CD4-positive, CD25-positive, alpha-beta regulatory T cell (primary cell): ENCODE measurements around the gene ZNF518B. TPM values are rescaled to one million over a fixed set of nuclear protein-coding genes. Genes with fewer than 3 reads are reported as not detected.
A peak's percentile ranks its signal among the peaks of the same experiment; 100 is the strongest.

ENCODE experiments used
- ATAC-seq, 2 donors: fragments of 150-1000 bp; cut with Tn5 transposase; one replicate each; pipeline ENCODE4 v1.10.0; 2021; ENCODE audit warnings: low read depth in 2 of 2, moderate number of reproducible peaks in 2 of 2, moderate library complexity in 1 of 2
- DNase-seq, 3 donors: peaks; one replicate each; pipeline versions ENCODE4 v3.0.0 to v3.0.0-alpha.2; 2012 to 2022; ENCODE audit warnings: mixed read lengths in 1 of 3
- H3K27ac ChIP-seq: one replicate; pipeline ENCODE4 v1.7.0; 2013; ENCODE audit warnings: mild to moderate bottlenecking, low read length; ENCODE audit not compliant: insufficient read depth, poor library complexity, severe bottlenecking
- H3K27me3 ChIP-seq: one replicate; pipeline ENCODE4 v1.7.0; 2013; ENCODE audit warnings: low read length; ENCODE audit not compliant: control insufficient read depth, insufficient read depth
- H3K36me3 ChIP-seq: one replicate; pipeline ENCODE4 v1.7.0; 2013; ENCODE audit warnings: mild to moderate bottlenecking, low read length, moderate library complexity; ENCODE audit not compliant: control insufficient read depth, insufficient read depth
- H3K4me1 ChIP-seq: 2 replicates; pipeline ENCODE4 v1.7.0; 2013; ENCODE audit warnings: mild to moderate bottlenecking, low read length; ENCODE audit not compliant: insufficient read depth, control insufficient read depth, poor library complexity, severe bottlenecking
- H3K4me3 ChIP-seq: one replicate; pipeline ENCODE4 v1.7.0; 2013; ENCODE audit warnings: low read depth, mild to moderate bottlenecking, low read length, moderate library complexity
- H3K9me3 ChIP-seq, 2 experiments: 1 replicate in 1 of 2; 2 replicates in 1 of 2; pipeline ENCODE4 v1.7.0; 2013; ENCODE audit warnings: low read length in 2 of 2, mild to moderate bottlenecking in 1 of 2, moderate library complexity in 1 of 2; ENCODE audit not compliant: control insufficient read depth in 2 of 2
- H3K27ac Mint-ChIP-seq, 3 donors: one replicate each; pipeline ENCODE4 v1.8.0; 2020 to 2022; ENCODE audit warnings: mild to moderate bottlenecking in 3 of 3, mixed read lengths in 3 of 3, moderate library complexity in 2 of 3
- H3K27me3 Mint-ChIP-seq: one replicate; pipeline ENCODE4 v1.8.0; 2022; ENCODE audit warnings: mild to moderate bottlenecking, mixed read lengths
- H3K36me3 Mint-ChIP-seq: one replicate; pipeline ENCODE4 v1.8.0; 2020; ENCODE audit warnings: mixed read lengths
- H3K4me1 Mint-ChIP-seq, 4 donors: one replicate each; pipeline ENCODE4 v1.8.0; 2020 to 2022; ENCODE audit warnings: mixed read lengths in 4 of 4, mild to moderate bottlenecking in 1 of 4
- H3K4me3 Mint-ChIP-seq, 4 donors: one replicate each; pipeline ENCODE4 v1.8.0; 2020 to 2022; ENCODE audit warnings: mild to moderate bottlenecking in 4 of 4, mixed read lengths in 4 of 4, moderate library complexity in 3 of 4
- H3K9me3 Mint-ChIP-seq, 7 donors: one replicate each; pipeline ENCODE4 v1.8.0; 2020 to 2022; ENCODE audit warnings: mixed read lengths in 7 of 7, mild to moderate bottlenecking in 3 of 7, moderate library complexity in 2 of 7
- polyA plus RNA-seq, 4 donors: library from polyadenylated mRNA; unstranded; fragments of 300-500 nt; fragmentation: Illumina TruSeq; gene quantifications; one replicate each; pipeline ENCODE4 v1.2.3, GENCODE V29; 2021
- total RNA-seq: library from RNA; stranded (reverse); gene quantifications from one replicate; pipeline ENCODE4 v1.2.3, GENCODE V29; 2022

The ZNF518B gene
- total and polyA plus RNA-seq, 5 donors from 2014 or later: 9.0 to 22.9 (median 11.5) TPM

- no peaks in the 10 kb centered on the region for H3K9me3 ChIP-seq
- no peak overlapping the region for H3K4me3 ChIP-seq
- no peaks in the 10 kb centered on the region for H3K4me1 ChIP-seq
- Mint-ChIP-seq H3K27ac (no peak overlapping the region), H3K9me3 (peaks cover 0 to 2% (median 0%) of the 10 kb centered on the region in 7 donors), H3K4me3 (no peak overlapping the region), H3K4me1 (peaks cover 0 to 4% (median 3%) of the 10 kb centered on the region in 4 donors), H3K36me3 (no peaks in the 10 kb centered on the region), H3K27me3 (peaks cover 17% of the 10 kb centered on the region)
- ATAC-seq: no peak
- no peaks in the 10 kb centered on the region for H3K36me3 ChIP-seq
- H3K27me3 ChIP-seq: no peaks in the 10 kb centered on the region
- DNase-seq: no peak
- H3K27ac ChIP-seq: no peak overlapping the region
Observed at GRCh38 chr4:10492464-10492863, 35.2 kb upstream of the ZNF518B start.

DNA sequence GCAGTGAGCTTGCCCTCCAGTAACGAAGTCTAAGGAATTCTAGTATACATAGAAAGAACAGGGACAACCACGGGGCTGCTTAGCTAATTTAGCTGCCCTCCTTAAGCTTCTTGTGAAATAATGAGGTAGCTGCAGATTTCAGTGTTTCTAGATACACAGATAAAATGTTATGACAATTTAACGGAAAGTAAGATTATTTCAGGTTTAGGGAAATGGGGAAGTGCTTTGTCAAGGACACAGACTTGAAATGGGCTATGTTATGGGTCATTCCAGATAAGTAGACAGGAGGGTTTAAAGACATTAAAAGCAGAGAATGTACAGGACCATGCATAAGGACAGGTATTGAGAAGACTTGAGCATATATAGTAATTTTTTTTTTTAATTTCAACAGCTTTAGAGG, 34.2 kb upstream of the ZNF518B start:
- no peak for DNase-seq
- Mint-ChIP-seq H3K36me3 (no peaks in the 10 kb centered on the region), H3K27me3 (peaks cover 17% of the 10 kb centered on the region), H3K9me3 (peaks cover 0 to 2% (median 0%) of the 10 kb centered on the region in 7 donors), H3K4me1 (peaks cover 0 to 4% (median 3%) of the 10 kb centered on the region in 4 donors), H3K4me3 (no peak overlapping the region), H3K27ac (no peak overlapping the region)
- ATAC-seq: no peak
- no peak overlapping the region for H3K27ac ChIP-seq
- no peaks in the 10 kb centered on the region for H3K27me3 ChIP-seq
- no peaks in the 10 kb centered on the region for H3K4me1 ChIP-seq
- H3K36me3 ChIP-seq: no peaks in the 10 kb centered on the region
- no peak overlapping the region for H3K4me3 ChIP-seq
- H3K9me3 ChIP-seq: no peaks in the 10 kb centered on the region

- Histone ChIP-seq H3K27me3 (no peaks in the 10 kb centered on the region), H3K9me3 (no peaks in the 10 kb centered on the region), H3K4me1 (no peaks in the 10 kb centered on the region), H3K27ac (no peak overlapping the region), H3K4me3 (no peak overlapping the region), H3K36me3 (no peaks in the 10 kb centered on the region)
- H3K27ac Mint-ChIP-seq: no peak overlapping the region
- no peaks in the 10 kb centered on the region for H3K36me3 Mint-ChIP-seq
- peaks cover 0 to 2% (median 0%) of the 10 kb centered on the region in 7 donors for H3K9me3 Mint-ChIP-seq
- peak overlapping the region in 1 of 4 donors; percentile 51 for H3K4me3 Mint-ChIP-seq
- H3K27me3 Mint-ChIP-seq: peaks cover 17% of the 10 kb centered on the region
- DNase-seq (no peak), ATAC-seq (no peak)
- H3K4me1 Mint-ChIP-seq: peaks cover 0 to 4% (median 3%) of the 10 kb centered on the region in 4 donors
Observed at GRCh38 chr4:10490996-10491395, 33.8 kb upstream of the ZNF518B start.

DNA sequence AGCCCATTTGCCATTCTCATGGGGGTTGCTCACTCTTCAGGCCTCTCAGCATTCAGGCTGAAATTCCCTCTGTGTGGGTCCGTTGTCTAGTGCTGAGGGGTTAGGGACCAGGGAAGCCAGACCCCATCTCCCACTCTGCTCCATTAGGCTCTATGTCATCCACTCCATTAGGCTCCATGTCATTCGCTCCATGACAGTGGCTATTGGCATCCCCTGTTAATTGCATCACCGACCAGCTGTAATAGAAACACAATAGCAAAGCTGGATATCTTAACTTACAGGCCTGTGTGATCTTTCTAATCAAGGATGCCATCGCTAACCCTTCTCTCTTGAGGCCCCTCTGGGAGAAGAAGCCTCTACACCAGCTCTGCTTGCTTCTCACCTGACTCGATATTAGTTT, 25.7 kb upstream of the ZNF518B start:
- no peaks in the 10 kb centered on the region for H3K27me3 ChIP-seq
- no peaks in the 10 kb centered on the region for H3K9me3 ChIP-seq
- DNase-seq (no peak), ATAC-seq (no peak)
- no peak overlapping the region for H3K4me3 ChIP-seq
- Mint-ChIP-seq H3K36me3 (no peaks in the 10 kb centered on the region), H3K9me3 (no peaks in the 10 kb centered on the region), H3K4me3 (no peak overlapping the region), H3K27me3 (peaks cover 4% of the 10 kb centered on the region), H3K27ac (no peak overlapping the region), H3K4me1 (no peaks in the 10 kb centered on the region)
- no peaks in the 10 kb centered on the region for H3K4me1 ChIP-seq
- no peaks in the 10 kb centered on the region for H3K36me3 ChIP-seq
- H3K27ac ChIP-seq: no peak overlapping the region

DNA sequence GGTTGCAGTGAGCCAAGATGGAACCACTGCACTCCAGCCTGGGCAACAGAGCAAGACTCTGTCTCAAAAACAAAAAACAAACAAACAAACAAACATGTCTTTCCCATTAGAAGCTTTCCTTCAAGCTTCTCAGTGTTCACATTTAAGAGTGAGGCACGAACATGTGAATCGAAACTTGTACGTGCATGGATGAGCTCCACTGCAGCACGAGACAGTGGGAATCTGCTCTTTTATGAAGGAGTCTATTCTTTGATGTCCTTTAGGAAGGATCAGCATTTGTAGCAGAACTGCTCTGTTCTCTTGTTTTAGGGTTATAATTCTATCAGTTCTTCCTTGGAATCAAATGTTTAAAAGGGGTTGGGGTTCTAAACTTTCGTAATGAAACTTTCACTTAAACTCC, 23.4 kb upstream of the ZNF518B start:
- ATAC-seq (no peak), DNase-seq (no peak)
- Mint-ChIP-seq H3K4me1 (no peaks in the 10 kb centered on the region), H3K27me3 (no peaks in the 10 kb centered on the region), H3K4me3 (no peak overlapping the region), H3K27ac (no peak overlapping the region), H3K9me3 (no peaks in the 10 kb centered on the region), H3K36me3 (no peaks in the 10 kb centered on the region)
- H3K27ac ChIP-seq: no peak overlapping the region
- H3K4me1 ChIP-seq: no peaks in the 10 kb centered on the region
- H3K4me3 ChIP-seq: no peak overlapping the region
- no peaks in the 10 kb centered on the region for H3K36me3 ChIP-seq
- H3K27me3 ChIP-seq: no peaks in the 10 kb centered on the region
- H3K9me3 ChIP-seq: no peaks in the 10 kb centered on the region

GRCh38 chr4:10478621-10479020, 21.4 kb upstream of the ZNF518B start:
- Mint-ChIP-seq H3K36me3 (no peaks in the 10 kb centered on the region), H3K4me1 (no peaks in the 10 kb centered on the region), H3K9me3 (no peaks in the 10 kb centered on the region), H3K27ac (no peak overlapping the region), H3K4me3 (no peak overlapping the region), H3K27me3 (no peaks in the 10 kb centered on the region)
- ATAC-seq (no peak), DNase-seq (no peak)
- H3K36me3 ChIP-seq: no peaks in the 10 kb centered on the region
- no peaks in the 10 kb centered on the region for H3K9me3 ChIP-seq
- H3K4me3 ChIP-seq: no peak overlapping the region
- no peak overlapping the region for H3K27ac ChIP-seq
- no peaks in the 10 kb centered on the region for H3K4me1 ChIP-seq
- H3K27me3 ChIP-seq: no peaks in the 10 kb centered on the region

DNA sequence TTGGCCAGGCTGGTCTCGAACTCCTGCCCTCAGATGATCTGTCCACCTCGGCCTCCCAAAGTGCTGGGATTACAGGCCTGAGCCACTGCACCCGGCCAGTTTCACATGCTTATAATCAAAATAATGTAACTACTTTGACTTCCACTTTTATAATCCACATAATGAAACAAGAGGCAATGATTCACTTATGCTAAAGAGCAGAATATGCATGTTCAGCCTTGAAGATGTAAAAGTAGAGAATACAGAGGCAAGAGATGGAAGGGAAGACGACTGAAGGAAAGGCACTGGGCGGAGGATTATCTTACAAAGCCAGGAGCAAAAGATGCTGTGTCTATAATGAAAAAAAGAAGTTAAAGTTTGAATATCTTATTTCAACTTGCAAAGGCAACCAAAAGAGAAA, 13.3 kb upstream of the ZNF518B start:
- no peak overlapping the region for H3K27ac Mint-ChIP-seq
- no peaks in the 10 kb centered on the region for H3K4me1 ChIP-seq
- H3K4me1 Mint-ChIP-seq: no peaks in the 10 kb centered on the region
- peaks cover 24% of the 10 kb centered on the region for H3K27me3 Mint-ChIP-seq
- H3K4me3 Mint-ChIP-seq: no peak overlapping the region
- ATAC-seq: no peak
- H3K27ac ChIP-seq: no peak overlapping the region
- H3K36me3 Mint-ChIP-seq: no peaks in the 10 kb centered on the region
- H3K9me3 ChIP-seq: no peaks in the 10 kb centered on the region
- H3K4me3 ChIP-seq: no peak overlapping the region
- peaks cover 0 to 4% (median 0%) of the 10 kb centered on the region in 7 donors for H3K9me3 Mint-ChIP-seq
- DNase-seq: no peak
- H3K36me3 ChIP-seq: no peaks in the 10 kb centered on the region
- no peaks in the 10 kb centered on the region for H3K27me3 ChIP-seq

DNA sequence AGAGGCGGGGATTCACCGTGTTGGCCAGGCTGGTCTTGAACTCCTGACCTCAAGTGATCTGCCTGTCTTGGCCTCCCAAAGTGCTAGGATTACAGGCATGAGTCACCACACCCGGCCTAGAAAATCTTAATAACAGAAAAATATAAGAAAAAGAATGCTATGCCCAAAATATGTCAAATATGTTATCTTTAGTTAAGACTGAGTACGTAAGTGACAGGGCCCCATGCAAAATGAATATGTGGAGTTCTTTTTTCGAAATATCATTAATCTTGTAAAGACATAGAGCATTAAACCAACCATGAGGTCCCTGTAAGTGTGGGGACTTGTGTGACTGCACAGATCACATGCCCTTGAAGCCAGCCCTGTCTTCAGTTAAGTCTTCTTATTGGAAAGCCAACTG, 8.9 kb upstream of the ZNF518B start:
- H3K27ac Mint-ChIP-seq: no peak overlapping the region
- H3K4me3 Mint-ChIP-seq: no peak overlapping the region
- H3K27me3 Mint-ChIP-seq: peaks cover 45% of the 10 kb centered on the region
- Histone ChIP-seq H3K27ac (no peak overlapping the region), H3K4me1 (peaks cover 7% of the 10 kb centered on the region), H3K27me3 (peaks cover 17% of the 10 kb centered on the region), H3K36me3 (no peaks in the 10 kb centered on the region), H3K9me3 (peaks cover 0 to 2% of the 10 kb centered on the region in 2 experiments), H3K4me3 (no peak overlapping the region)
- H3K9me3 Mint-ChIP-seq: peaks cover 0 to 8% (median 4%) of the 10 kb centered on the region in 7 donors
- H3K4me1 Mint-ChIP-seq: peaks cover 0 to 13% (median 5%) of the 10 kb centered on the region in 4 donors
- no peak for ATAC-seq
- no peaks in the 10 kb centered on the region for H3K36me3 Mint-ChIP-seq
- DNase-seq: no peak
